Measurements from ENCODE around the gene MCM8. TPM values are rescaled to one million over a fixed set of nuclear protein-coding genes. Genes with fewer than 3 reads are reported as not detected.

The MCM8 gene
- total RNA-seq = 10.4 and 10.9 TPM in 2 replicates

GRCh38 chr20:5950271-5951031 is at the start of gene MCM8, which contains the start of gene TRMT6:
TSS of gene MCM8 (plus strand) at chr20:5950652. CDS start at chr20:5952016, 1,364 bp downstream.
TSS of gene TRMT6 (minus strand) at chr20:5950533. CDS start at chr20:5950405, 128 bp downstream.
- DNase-seq (ENCODE audit: low read depth) = peak; percentile 94

GRCh38 chr20:5900908-5901307 is 49.5 kb upstream of the MCM8 start:
- no peak for DNase-seq (ENCODE audit: low read depth)

GRCh38 chr20:5908981-5909380 is 41.5 kb upstream of the MCM8 start:
- DNase-seq (ENCODE audit: low read depth) = peak; percentile 57

- DNase-seq (ENCODE audit: low read depth) = no peak
Measured at GRCh38 chr20:5910186-5910585, 40.3 kb upstream of the MCM8 start.

- no peak for DNase-seq (ENCODE audit: low read depth)
Measured at GRCh38 chr20:5913166-5913565, 37.3 kb upstream of the MCM8 start.

GRCh38 chr20:5914859-5915258 is 35.6 kb upstream of the MCM8 start:
- no peak for DNase-seq (ENCODE audit: low read depth)

- DNase-seq (ENCODE audit: low read depth) = peak; percentile 83
Measured at GRCh38 chr20:5918856-5919625, 31.4 kb upstream of the MCM8 start.

- peak; percentile 32 for DNase-seq (ENCODE audit: low read depth)
Measured at GRCh38 chr20:5919626-5920544, 30.6 kb upstream of the MCM8 start.

GRCh38 chr20:5920581-5920980 is 29.9 kb upstream of the MCM8 start:
- DNase-seq (ENCODE audit: low read depth) = no peak

GRCh38 chr20:5923493-5923892 is 27.0 kb upstream of the MCM8 start:
- no peak for DNase-seq (ENCODE audit: low read depth)

GRCh38 chr20:5925551-5925950 is 24.9 kb upstream of the MCM8 start:
- no peak for DNase-seq (ENCODE audit: low read depth)

GRCh38 chr20:5927749-5928462 is 22.5 kb upstream of the MCM8 start:
- no peak for DNase-seq (ENCODE audit: low read depth)

GRCh38 chr20:5928836-5929715 is 21.4 kb upstream of the MCM8 start:
- DNase-seq (ENCODE audit: low read depth) = no peak

GRCh38 chr20:5931411-5931810 is 19.0 kb upstream of the MCM8 start:
- DNase-seq (ENCODE audit: low read depth) = no peak

GRCh38 chr20:5932796-5933195 is 17.7 kb upstream of the MCM8 start:
- DNase-seq (ENCODE audit: low read depth) = no peak

GRCh38 chr20:5933802-5934436 is 16.5 kb upstream of the MCM8 start:
- DNase-seq (ENCODE audit: low read depth) = peak; percentile 36

GRCh38 chr20:5935384-5935783 is 15.1 kb upstream of the MCM8 start:
- DNase-seq (ENCODE audit: low read depth) = no peak

- DNase-seq (ENCODE audit: low read depth) = no peak
Measured at GRCh38 chr20:5936238-5936637, 14.2 kb upstream of the MCM8 start.

- no peak for DNase-seq (ENCODE audit: low read depth)
Measured at GRCh38 chr20:5938456-5939029, 11.9 kb upstream of the MCM8 start.
